HUDEP-2 (cell line): Measurements from ENCODE around the gene B3GAT1.

Experiments
- DNase-seq, 76 experiments: peaks; one replicate each; lab custom pipeline; 2025; ENCODE audit not compliant: unreplicated experiment in 76 of 76; lab: John Stamatoyannopoulos, UW

Gene B3GAT1

DNA sequence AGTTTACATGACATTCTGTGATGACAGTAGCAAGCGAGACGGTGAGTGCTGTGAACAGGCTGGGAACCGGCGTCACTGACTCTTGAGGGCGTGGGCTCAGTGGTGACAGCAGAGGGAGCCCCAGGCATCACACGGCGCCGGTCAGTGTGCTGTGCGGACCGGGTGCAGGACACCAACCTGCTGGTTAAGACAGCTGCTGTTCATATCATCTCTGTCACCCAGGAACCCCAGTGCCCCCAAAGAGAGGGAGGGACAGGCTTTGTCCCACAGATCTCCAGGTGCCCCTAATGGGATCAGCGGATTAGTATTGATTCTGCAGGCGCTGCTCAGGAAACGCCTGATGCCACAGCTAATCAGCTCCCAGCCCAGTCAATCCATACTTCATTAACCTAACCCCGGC is 18.4 kb downstream of the B3GAT1 start:
- DNase-seq = no peak

DNA sequence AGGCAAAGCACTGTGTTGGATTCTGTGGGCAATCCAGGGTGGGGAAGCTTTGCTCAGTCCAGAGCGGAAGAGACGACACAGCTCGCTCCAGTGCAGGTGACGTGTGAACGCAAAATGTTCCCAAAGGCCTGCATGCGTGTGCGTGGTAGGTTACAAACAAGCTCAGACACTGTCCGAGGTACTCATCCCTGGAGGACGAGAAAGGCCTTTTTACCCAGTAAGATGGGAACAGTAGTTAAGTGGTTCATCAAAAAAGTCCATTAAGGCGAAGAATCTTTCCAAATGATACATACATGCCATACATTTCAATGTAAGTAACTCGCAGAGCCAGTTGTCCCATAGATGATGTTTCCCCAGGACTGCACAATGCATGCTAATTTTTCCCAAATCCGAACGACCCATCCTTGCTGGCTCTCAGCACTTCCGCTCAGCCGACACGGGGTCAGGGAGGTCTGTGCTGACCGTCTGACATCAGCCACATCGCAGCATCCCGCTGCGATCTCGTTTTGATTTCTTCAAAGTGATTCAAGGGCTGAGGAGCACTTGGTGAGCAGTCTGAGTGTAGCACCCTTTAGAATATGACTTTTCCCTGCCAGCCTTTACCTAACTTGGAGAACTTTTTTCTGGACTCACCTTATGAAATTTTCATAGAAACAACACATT is 19.0 kb downstream of the B3GAT1 start:
- DNase-seq = no peak

DNA sequence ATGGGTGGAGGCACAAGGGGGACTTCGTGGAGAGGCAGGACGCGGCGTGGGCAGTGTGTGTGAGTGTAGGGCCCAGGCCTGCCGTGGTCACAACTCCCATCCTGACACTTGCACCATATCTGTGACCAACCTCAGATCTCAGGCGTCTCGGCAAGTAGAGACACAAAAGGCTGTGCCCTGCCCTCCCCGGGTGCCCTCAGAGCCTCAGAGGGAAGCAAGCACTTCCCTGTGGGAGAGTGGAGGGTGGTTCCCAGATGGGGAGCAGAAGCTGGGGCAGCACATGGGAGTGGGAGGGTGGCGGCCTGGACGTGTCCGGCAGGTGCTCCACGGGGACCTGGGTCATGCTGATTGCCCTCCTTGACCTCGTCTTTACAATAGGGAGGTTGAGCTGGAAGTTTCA is 20.4 kb downstream of the B3GAT1 start:
- no peak for DNase-seq

DNA sequence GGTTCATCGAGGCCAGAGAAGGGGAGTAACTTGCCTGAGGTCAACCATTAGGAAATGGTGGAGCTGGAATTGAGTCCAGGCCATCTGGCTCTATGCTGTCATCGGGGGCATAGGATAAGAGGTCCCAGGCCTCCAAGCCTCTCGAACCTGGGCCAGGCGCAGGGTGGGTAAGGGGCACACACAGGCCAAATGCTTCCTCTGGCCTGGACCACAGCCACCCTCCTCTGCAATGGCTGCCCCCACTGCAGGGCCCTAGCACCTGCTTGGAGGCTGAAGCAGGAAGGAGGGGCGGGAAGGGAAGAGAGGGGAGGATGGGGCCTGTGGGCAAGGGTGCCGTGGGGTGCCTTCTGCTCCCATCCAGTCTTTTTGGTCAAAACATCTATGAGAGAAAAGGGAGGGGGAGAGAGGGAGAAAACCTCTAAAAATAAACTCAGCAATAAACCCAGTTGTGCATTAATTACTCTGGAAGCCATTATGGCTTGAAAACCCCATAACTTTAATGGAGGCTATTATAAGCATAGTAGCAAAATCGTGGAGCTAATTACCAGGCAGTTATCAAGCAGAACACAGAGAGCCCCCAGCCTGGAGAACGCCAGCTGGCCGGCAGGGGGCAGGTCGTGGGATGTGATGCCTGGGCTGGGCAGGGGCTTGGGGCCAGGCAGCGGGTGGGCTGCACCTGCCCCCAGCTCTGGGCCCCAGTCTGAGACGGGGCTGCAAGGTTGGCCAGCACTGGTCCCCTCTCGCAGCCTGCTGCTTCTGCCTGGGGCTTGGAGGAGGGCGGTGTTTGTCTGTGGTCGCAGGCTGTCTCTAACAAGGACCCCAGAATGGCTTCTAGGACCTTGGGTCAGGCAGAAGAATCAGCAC is 21.1 kb downstream of the B3GAT1 start:
- DNase-seq = no peak

DNA sequence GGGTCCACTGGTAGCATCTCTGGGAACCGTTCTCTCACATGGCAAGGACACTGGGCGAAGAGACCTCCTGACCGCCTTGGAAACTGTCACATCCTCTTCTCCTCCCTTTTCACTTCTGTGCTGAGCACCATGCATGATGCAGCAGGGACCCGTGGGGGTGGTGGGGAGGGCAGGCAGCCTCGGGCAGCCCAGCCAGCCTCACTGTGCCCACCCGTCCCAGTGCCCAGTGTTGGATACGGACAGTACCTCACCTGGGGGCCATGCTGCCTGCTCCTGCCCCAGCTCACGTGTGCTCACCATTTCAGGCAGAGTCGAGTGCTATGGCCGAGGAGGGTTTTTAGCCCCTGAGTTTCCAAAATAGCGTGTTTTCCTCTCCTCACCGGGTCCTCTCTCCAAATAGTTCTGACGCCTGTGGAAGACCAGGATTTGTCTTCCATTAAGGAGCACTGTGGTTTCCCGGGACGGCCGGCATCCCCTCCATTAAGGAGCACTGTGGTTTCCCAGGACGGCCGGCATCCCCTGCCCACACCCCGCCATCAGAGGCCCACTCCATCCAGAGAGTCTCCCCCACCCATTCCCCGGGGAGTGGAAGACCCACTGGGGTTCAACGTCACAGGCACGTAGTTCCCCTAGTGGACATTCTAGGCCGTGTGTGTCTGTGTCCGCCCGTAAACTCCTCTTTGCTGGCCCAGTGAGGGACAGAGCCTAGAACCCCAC is 22.4 kb downstream of the B3GAT1 start:
- DNase-seq = no peak

DNA sequence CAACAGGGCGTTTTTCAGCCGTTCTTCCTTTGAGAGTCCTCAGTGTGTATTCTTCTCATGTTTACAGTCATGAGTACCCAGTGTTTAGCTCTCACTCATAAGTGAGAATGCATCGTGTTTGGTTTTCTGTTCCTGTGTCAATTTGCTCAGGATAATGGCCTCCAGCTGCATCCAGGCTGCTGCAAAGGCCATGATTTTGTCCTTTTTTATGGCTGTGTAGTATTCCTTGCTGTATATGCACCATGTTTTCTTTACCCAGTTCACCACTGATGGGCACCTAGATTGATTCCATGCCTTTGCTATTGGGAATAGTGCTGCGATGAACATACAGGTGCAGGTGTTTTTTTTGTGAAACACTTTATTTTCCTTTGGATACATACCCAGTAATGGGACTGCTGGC is 23.5 kb downstream of the B3GAT1 start:
- DNase-seq = no peak

DNA sequence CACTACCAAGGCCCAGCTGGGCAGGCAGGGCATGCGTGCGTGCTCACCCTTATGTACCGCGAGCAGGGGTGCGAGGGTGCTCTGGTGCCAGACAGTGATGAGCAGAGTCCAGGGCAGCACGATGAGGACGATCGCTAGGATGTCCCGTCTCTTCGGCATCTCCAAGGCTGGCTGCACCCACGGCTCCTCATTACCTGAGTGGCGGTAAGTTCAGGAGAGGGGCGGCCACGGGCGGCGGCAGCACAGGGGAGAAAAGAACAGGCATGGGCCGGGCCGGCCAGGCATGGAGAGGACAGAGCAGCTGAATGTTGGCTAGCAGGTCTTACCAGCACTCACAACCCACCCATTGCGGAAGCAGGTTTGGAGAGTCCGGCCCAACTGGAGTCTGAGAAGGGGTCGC is 24.5 kb downstream of the B3GAT1 start:
- no peak for DNase-seq

DNA sequence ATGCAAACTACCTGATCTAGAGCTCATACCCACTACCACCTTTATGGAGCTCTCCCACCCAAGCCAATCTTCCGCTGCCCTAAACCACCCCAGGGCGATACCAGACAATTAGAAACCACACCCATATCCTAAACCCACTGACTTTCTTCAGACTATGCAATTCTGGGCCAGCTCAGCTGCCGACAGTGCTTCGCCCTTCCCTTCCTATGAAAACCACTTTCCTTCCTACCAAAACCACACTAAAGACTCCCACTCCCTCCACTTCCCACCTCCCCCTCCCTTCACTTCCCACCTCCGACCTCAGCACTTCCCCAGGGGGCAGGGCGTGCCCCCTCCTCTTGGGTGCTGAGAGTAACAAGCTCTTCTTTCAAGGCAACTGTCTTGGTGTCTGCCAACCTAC is 25.1 kb downstream of the B3GAT1 start:
- DNase-seq = no peak

DNA sequence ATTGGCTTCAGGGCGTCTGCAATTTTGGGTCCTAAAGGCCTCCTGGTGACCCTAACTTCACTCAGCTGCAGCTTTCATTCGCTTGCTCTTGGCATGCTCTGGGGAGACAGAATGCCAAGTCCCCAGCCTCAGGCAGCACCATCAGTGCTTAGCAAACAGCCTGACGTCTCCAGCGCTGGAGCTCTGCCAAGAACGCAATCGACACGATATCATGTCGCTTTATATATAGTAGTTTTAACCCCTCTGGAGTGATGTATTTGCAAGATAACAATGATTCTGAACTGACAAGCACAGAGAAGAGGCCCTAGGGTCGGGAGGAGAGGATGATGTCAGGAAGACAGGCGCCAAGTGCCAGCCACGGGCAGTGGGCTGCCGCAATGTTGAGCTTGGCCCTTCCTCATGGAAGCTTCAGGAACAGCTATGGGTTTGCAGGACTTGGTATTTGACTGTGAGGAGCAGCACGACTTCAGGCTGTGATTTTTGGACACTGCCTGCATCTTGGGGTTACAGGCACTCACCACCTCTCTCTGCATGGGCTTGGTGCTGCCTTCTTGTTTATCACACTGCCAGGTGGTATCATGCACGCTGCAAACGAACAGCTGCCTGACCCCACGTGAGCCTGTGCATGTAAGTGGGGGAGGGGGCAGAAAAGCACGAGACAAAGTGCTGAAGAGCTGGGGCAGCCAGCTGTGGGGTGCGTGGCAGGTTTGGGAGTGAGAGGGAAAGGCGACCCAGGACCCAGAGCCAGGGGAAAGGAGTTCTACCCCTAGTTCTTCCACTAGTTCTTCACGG is 26.1 kb downstream of the B3GAT1 start:
- DNase-seq = no peak

DNA sequence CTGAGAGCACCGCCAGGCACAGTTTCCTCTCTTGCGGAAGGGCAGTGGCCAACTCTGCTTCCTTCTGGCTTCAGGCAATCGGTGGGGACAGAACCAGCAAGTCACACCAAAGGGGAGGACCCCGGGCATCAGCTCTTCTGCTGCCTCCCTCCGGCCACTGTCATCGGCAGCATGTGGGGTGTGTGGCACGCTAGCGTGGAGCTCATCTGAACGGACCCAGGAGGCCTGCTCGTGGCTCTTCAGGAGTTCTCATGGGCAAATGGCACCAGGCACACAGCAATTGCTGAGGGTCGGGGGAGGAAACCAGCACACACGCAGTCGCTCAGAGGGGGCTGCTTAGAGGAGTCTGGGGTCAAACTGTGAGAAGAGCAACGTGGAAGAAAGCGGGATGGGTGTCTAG is 26.9 kb downstream of the B3GAT1 start:
- DNase-seq = no peak

DNA sequence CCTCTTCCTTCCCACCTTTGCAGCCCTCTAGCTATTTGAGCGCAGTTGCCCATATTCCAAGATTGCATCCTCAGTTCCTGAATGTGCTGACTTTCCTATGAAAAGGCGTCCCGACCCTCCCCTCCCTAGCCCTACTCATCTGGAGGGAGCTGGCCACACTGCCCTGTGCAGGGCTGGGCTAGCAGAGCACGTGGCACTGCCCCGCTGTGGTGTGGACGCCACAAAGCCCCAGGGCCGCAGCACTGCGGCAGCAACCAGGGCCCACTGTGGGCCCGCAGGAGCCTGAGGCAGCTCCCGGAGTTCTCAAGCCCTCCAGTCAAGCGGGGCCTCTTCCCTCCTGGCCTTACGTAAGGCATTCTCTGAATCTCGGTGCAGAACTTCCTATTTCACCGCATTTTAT is 27.6 kb downstream of the B3GAT1 start:
- DNase-seq = no peak

DNA sequence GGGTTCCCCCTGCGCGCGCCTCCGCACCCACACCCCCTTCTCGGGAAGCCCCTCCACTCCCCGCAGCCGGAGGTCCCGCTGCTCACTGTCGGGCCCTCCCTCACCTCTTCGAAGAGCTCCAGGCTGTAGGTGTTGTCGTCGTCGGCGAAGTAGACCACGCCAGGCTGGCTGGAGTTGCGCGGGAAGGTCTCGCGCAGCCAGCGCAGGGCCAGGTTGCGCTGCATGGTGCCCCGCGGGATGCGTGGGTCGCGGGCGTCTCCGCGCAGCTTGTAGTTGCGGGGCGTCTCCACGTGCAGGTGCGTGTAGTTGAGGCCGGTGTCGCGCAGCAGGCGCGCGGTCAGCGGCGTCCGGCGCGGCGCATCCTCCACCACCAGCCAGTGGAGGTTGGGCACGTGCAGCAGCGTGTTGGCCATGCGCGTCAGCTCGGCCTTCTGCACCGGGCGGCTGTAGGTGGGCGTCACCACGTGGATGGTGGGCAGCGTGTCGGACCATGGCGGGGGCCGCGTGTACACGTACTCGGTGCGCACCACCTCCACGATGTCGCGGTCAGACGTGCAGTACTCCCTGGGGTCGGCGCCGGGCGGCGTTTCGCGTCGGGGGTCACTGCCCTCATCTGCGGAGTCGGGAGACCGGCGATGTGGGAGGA is 28.3 kb downstream of the B3GAT1 start:
- no peak for DNase-seq

DNA sequence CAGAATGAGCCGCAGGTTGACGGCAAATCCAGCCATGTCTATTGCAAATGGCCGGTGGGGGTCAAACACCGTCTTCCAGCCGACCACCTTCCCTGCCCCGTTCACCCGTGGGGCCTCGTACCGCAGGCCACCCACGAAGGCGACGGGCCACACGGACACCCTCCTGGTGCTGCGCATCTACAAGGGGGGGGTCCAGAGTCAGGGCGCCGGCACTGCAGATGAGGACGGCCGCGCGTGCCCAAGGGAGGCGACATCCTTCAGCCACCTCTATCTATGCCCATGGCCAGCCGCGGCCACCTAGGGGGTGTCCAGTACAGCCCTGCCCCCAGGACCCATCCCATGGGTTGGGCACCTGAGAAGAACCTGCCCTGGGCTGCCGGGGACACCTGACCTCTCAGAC is 29.2 kb downstream of the B3GAT1 start:
- no peak for DNase-seq

DNA sequence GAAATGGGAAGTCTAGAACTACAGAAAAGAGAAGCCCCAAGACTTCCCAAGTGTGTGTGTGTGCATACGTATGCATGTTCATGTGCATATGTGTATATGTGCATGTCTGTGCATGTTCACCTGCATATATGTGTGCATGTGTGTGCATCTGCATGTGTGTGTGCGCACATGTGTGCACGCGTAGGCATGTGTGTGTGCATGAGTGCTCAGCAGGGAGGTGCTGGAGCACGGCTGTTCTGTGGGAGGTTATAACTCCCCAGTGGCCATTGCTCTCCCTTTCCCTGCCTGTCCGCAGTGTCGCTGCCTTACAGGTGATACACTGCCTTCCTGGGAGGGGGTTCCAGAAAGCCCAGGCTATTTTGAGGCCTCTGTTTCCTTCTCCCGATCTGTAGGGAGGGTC is 29.8 kb downstream of the B3GAT1 start:
- DNase-seq = no peak

DNA sequence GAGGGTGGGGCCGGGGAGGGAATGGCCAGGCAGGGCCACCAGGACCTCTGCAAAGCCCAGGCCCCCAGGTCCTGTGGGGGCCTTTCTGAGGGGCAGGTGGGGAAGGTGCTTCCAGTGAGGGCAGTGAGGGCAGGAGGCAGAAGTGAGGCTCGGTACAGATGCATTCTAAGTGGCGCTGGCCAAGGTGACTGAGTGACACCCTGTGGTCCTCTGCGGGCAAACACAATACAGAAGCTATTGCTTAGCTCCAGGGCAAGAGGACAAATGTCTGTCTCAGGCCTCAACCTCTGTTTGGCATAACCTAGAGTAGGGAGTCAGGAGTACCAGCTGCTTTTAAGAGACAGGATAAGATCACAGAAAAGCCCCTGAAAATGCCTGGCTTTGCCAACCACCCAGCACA is 31.3 kb downstream of the B3GAT1 start:
- no peak for DNase-seq

DNA sequence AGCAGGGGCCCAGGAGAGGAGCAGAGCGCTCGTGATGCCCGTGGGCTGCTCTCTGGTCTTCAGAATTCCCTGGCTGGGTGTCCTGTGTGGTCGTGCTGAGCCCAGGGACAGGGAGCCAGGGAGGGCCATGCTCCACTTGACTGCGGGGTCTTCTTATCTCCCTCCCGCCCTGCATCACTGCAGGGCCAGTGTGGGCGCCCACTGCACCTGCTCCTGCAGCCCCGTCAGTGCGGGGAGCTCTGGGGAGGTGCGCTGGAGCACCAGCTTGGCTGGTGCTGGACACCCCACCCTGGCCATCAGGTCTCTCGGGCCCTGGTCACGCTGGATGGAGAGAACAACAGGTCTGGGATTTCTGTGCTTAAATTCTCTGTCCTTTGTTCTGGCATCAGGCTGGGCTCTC is 31.8 kb downstream of the B3GAT1 start:
- no peak for DNase-seq

DNA sequence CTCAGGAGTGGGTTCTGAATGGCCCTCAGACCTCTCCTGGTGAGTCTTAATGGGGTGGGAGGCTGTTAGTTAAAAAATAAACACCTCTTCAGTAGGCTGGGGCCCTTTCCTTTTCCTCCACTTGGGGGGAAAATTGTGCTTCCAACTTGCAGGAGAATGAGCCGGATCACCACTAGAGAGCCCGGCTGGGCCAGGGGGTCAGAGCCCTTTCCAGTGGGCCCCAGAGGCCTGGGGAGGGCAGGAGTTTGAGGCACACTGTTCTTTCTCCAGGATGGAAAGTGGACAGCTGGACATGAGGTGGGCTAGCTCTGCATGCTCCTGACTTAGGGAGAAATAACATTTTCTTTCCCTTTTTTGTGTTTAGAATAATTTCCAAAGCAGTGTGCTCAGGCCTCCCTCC is 32.8 kb downstream of the B3GAT1 start:
- no peak for DNase-seq

DNA sequence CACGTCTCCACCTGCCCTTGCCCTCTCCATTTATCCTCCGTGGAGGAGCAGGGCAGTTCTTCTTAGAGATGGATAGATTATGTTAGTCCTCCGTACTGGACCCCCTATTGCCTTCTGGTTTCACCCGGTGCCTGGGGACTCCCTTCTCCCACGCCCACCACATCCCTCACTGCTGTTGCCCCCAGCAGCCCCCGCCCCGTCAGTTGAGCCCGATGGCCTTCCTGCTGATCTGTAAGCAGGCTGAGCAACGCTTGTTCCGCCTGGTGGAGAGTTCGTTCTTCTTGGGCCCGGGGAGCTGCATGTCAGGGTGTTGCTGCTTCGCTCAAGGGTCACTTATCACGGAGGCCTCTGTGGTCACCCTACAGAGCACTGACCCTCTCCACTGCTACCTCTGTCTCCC is 34.2 kb downstream of the B3GAT1 start:
- DNase-seq = no peak

DNA sequence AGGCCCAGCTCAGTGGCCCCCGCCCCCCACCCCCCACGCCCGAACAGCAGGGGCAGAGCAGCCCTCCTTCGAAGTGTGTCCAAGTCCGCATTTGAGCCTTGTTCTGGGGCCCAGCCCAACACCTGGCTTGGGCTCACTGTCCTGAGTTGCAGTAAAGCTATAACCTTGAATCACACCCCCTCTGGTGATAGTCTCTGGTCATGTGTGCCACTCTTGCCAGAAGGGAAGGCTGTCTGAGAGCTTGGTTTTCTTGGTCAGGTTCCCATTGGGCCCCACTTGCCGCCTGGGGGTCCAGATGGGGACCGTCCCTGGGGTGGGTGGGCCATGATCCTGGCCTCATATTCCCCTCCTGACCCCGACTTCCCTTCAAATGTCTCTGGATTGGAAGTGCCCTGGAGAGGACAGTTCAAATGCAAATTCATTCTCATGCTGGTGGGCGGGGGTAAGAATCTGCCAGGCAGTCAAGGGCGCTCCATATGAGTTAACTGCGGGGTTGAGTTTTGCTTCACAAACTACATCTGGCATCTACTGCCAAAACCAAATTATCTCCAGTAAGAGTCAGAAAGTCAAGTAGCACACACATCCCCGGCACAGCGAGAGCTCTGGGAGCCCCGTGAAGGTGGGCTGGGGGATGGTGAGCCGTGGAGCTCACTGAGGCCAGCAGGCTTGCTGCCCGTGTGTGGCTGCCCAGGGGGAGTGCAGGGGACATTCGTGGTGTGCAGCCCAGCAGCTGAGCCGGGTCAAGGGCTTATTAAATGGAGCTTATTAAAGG is 35.7 kb downstream of the B3GAT1 start:
- DNase-seq = no peak
